Esophagus mucosa (tissue), 1 donor: ENCODE results near the gene HS6ST3. TPM values are rescaled to one million over a fixed set of nuclear protein-coding genes. Genes with fewer than 3 reads are reported as not detected.

Experiments
- ATAC-seq: fragments of 200-7000 bp; cut with Tn5 transposase; one replicate; pipeline ENCODE4 v1.9.1; 2020
- total RNA-seq: library from RNA; stranded (reverse); gene quantifications from one replicate; pipeline ENCODE4 v1.2.4, GENCODE V29; 2023
- donor health status: DM: yes; HTN: yes; CAD: no.

The HS6ST3 gene
- total RNA-seq, 1 donor from 2014 or later: not detected

- no peak for ATAC-seq
These were observed 248.1 kb downstream of the HS6ST3 start for GRCh38 chr13:96338030-96338429.

GRCh38 chr13:96342286-96342685, 252.4 kb downstream of the HS6ST3 start:
- no peak for ATAC-seq

- ATAC-seq: no peak
These were observed 253.1 kb downstream of the HS6ST3 start for GRCh38 chr13:96342852-96343465.

GRCh38 chr13:96346921-96347320, 257.0 kb downstream of the HS6ST3 start:
- ATAC-seq: no peak

- no peak for ATAC-seq
These were observed 283.7 kb downstream of the HS6ST3 start for GRCh38 chr13:96373597-96373996.

- ATAC-seq: no peak
These were observed 287.9 kb downstream of the HS6ST3 start for GRCh38 chr13:96377835-96378234.

- no peak for ATAC-seq
These were observed 290.1 kb downstream of the HS6ST3 start for GRCh38 chr13:96379967-96380366.

GRCh38 chr13:96381681-96382080, 291.8 kb downstream of the HS6ST3 start:
- no peak for ATAC-seq

- no peak for ATAC-seq
These were observed 298.7 kb downstream of the HS6ST3 start for GRCh38 chr13:96388598-96388997.

- ATAC-seq: no peak
These were observed 301.7 kb downstream of the HS6ST3 start for GRCh38 chr13:96391606-96392005.

GRCh38 chr13:96397807-96398206, 307.9 kb downstream of the HS6ST3 start:
- ATAC-seq: no peak

GRCh38 chr13:96398486-96398885, 308.6 kb downstream of the HS6ST3 start:
- no peak for ATAC-seq

- ATAC-seq: no peak
These were observed 313.3 kb downstream of the HS6ST3 start for GRCh38 chr13:96403241-96403640.

- ATAC-seq: no peak
These were observed 313.7 kb downstream of the HS6ST3 start for GRCh38 chr13:96403651-96404050.

- ATAC-seq: no peak
These were observed 326.0 kb downstream of the HS6ST3 start for GRCh38 chr13:96415831-96416385.

- ATAC-seq: no peak
These were observed 328.2 kb downstream of the HS6ST3 start for GRCh38 chr13:96417939-96418685.

GRCh38 chr13:96421314-96421713, 331.4 kb downstream of the HS6ST3 start:
- ATAC-seq: no peak

GRCh38 chr13:96422002-96422401, 332.1 kb downstream of the HS6ST3 start:
- no peak for ATAC-seq

GRCh38 chr13:96426167-96426566, 336.3 kb downstream of the HS6ST3 start:
- ATAC-seq: no peak

- no peak for ATAC-seq
These were observed 339.0 kb downstream of the HS6ST3 start for GRCh38 chr13:96428911-96429310.

GRCh38 chr13:96431044-96431581, 341.2 kb downstream of the HS6ST3 start:
- ATAC-seq: no peak

GRCh38 chr13:96444676-96445075, 354.8 kb downstream of the HS6ST3 start:
- ATAC-seq: no peak

- no peak for ATAC-seq
These were observed 360.0 kb downstream of the HS6ST3 start for GRCh38 chr13:96449920-96450319.
